Keratinocyte (primary cell): ENCODE measurements around the gene GALNS. TPM values are rescaled to one million over a fixed set of nuclear protein-coding genes. Genes with fewer than 3 reads are reported as not detected.

Source experiments
- DNase-seq: peaks from one replicate; pipeline ENCODE4 v3.0.0-alpha.2; 2011; ENCODE audit warnings: low read depth, missing footprints, low spot score
- FAIRE-seq: peaks from 2 replicates; lab custom pipeline; 2011; peaks lifted over from hg19 to GRCh38; lab: Jason Lieb, UNC
- H2AFZ ChIP-seq: 2 replicates; pipeline ENCODE4 v1.6.0; 2012; ENCODE audit warnings: low read length, control low read depth, inconsistent platforms; ENCODE audit not compliant: control insufficient read depth
- H3K27ac ChIP-seq: 2 replicates; pipeline ENCODE4 v1.5.1; 2011; ENCODE audit warnings: low read length; ENCODE audit not compliant: control insufficient read depth, insufficient read depth
- H3K27me3 ChIP-seq: 3 replicates; pipeline ENCODE4 v1.6.0; 2011; ENCODE audit warnings: low read length; ENCODE audit not compliant: control insufficient read depth, insufficient read depth; ENCODE audit errors: extremely low read depth
- H3K36me3 ChIP-seq, 2 experiments: 2 replicates in 1 of 2; 3 replicates in 1 of 2; pipeline ENCODE4 v1.5.1; 2011; ENCODE audit warnings: low read length in 2 of 2, mild to moderate bottlenecking in 1 of 2; ENCODE audit not compliant: control insufficient read depth in 2 of 2, insufficient read depth in 2 of 2; ENCODE audit errors: extremely low read depth in 1 of 2
- H3K4me1 ChIP-seq: 3 replicates; pipeline ENCODE4 v1.5.1; 2011; ENCODE audit warnings: low read length; ENCODE audit not compliant: control insufficient read depth, insufficient read depth; ENCODE audit errors: extremely low read depth
- H3K4me2 ChIP-seq: 3 replicates; pipeline ENCODE4 v1.6.0; 2011; ENCODE audit warnings: low read depth, low read length; ENCODE audit not compliant: control insufficient read depth, insufficient read depth; ENCODE audit errors: extremely low read depth
- H3K4me3 ChIP-seq, 3 experiments: fragments of 200-600 bp in 1 of 3; sonication (generic) in 1 of 3; 2 replicates in 2 of 3; 3 replicates in 1 of 3; pipeline ENCODE4 v1.5.1; 2011 to 2016; ENCODE audit warnings: low read length in 3 of 3, mild to moderate bottlenecking in 3 of 3, control low read depth in 2 of 3, inconsistent platforms in 1 of 3, low read depth in 1 of 3, mixed read lengths in 1 of 3, mixed run types in 1 of 3, moderate library complexity in 1 of 3; ENCODE audit not compliant: control insufficient read depth in 2 of 3, insufficient read depth in 2 of 3; ENCODE audit errors: extremely low read depth in 1 of 3
- H3K79me2 ChIP-seq: 2 replicates; pipeline ENCODE4 v1.6.0; 2012; ENCODE audit warnings: low read length; ENCODE audit not compliant: control insufficient read depth, insufficient read depth
- H3K9ac ChIP-seq: 3 replicates; pipeline ENCODE4 v1.6.0; 2011; ENCODE audit warnings: low read length; ENCODE audit not compliant: control insufficient read depth, insufficient read depth; ENCODE audit errors: extremely low read depth
- H3K9me1 ChIP-seq: 3 replicates; pipeline ENCODE4 v1.6.0; 2011; ENCODE audit warnings: low read length; ENCODE audit not compliant: control insufficient read depth, insufficient read depth; ENCODE audit errors: extremely low read depth
- H3K9me3 ChIP-seq: 2 replicates; pipeline ENCODE4 v1.5.1; 2012; ENCODE audit warnings: low read depth, low read length; ENCODE audit not compliant: control insufficient read depth
- H4K20me1 ChIP-seq: 3 replicates; pipeline ENCODE4 v1.6.0; 2011; ENCODE audit warnings: low read length; ENCODE audit not compliant: control insufficient read depth, insufficient read depth; ENCODE audit errors: extremely low read depth
- EZH2 ChIP-seq: IDR thresholded peaks from one replicate; pipeline ENCODE4 v1.6.1; 2012; ENCODE audit warnings: inconsistent platforms, mild to moderate bottlenecking, low read length, moderate library complexity
- dilution Hi-C: fragments of 300-500 bp; cut with MboI; formaldehyde crosslinking; loops from one replicate; pipeline ENCODE4 v1.7.0; 2020; ENCODE audit warnings: low sequenced_read_pairs; ENCODE audit not compliant: extremely low pct_ligation_motif_present
- polyA plus RNA-seq, 5 experiments: library from polyadenylated mRNA; depleted of rRNA in 3 of 5; stranded (reverse) in 3 of 5; stranded (forward) in 1 of 5; unstranded in 1 of 5; fragments of >200 nt; gene quantifications; 1 replicate in 1 of 5; 2 replicates in 3 of 5; 3 replicates in 1 of 5; pipeline versions ENCODE4 v1.2.1 to v1.2.3, GENCODE V29; 2011 to 2012; ENCODE audit warnings: missing spikeins in 2 of 5, low read depth in 1 of 5, low replicate concordance in 1 of 5
- TF ChIP-seq, protein P1 (sequence below), 3 experiments: IDR thresholded peaks in 1 of 3; conservative IDR thresholded peaks in 1 of 3; optimal IDR thresholded peaks in 1 of 3; 2 replicates in 2 of 3; 3 replicates in 1 of 3; pipeline versions ENCODE3 to v1.5.1; 2011; ENCODE audit warnings: low read length in 3 of 3, mild to moderate bottlenecking in 3 of 3, moderate library complexity in 2 of 3, control low read depth in 1 of 3, inconsistent platforms in 1 of 3; ENCODE audit not compliant: insufficient read depth in 2 of 3; ENCODE audit errors: extremely low read depth in 1 of 3

GALNS gene
- polyA plus RNA-seq, 1 donor (not counting 4 experiments of a cell fraction or from before 2014, with no cell fraction given): 8.3 TPM

DNA sequence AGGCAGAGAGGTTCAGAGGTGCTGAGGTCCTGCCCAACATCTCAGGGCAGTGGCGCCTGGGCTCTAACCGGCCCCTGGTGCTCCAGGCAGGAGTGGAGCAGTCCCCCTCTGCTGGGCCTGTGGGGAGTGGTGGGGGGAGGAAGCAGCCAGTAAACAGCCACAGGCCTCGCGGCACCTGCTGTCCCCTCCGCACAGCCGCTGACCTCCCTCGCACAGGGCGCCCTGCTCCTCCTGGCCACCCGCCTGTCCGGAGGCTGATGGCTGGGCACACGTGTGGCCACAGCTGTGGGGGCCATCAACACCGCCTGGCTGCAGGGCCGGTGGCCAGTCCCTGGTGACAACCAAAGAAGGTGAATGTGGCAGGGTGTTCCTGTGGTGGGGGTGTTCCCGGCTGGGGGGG lies 46.5 kb upstream of the GALNS start:
- no peaks in the 10 kb centered on the region for H3K9me1 ChIP-seq
- H4K20me1 ChIP-seq: no peaks in the 10 kb centered on the region
- TF ChIP-seq, protein P1, sequence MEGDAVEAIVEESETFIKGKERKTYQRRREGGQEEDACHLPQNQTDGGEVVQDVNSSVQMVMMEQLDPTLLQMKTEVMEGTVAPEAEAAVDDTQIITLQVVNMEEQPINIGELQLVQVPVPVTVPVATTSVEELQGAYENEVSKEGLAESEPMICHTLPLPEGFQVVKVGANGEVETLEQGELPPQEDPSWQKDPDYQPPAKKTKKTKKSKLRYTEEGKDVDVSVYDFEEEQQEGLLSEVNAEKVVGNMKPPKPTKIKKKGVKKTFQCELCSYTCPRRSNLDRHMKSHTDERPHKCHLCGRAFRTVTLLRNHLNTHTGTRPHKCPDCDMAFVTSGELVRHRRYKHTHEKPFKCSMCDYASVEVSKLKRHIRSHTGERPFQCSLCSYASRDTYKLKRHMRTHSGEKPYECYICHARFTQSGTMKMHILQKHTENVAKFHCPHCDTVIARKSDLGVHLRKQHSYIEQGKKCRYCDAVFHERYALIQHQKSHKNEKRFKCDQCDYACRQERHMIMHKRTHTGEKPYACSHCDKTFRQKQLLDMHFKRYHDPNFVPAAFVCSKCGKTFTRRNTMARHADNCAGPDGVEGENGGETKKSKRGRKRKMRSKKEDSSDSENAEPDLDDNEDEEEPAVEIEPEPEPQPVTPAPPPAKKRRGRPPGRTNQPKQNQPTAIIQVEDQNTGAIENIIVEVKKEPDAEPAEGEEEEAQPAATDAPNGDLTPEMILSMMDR (optimal IDR thresholded peaks at IDR 0.05 in 1 of 3, IDR thresholded peaks at IDR 0.05 in 1 of 3, conservative IDR thresholded peaks at IDR 0.05 in 1 of 3; ENCODE audit: extremely low read depth in 1 of 3, insufficient read depth in 2 of 3, low read length in 3 of 3): no peak
- TF ChIP-seq EZH2: no peak
- H3K9ac ChIP-seq: no peak overlapping the region
- H2AFZ ChIP-seq: no peak overlapping the region
- no peak overlapping the region for H3K4me2 ChIP-seq
- dilution Hi-C loops: no loop called here
- H3K79me2 ChIP-seq: no peaks in the 10 kb centered on the region
- H3K9me3 ChIP-seq: no peaks in the 10 kb centered on the region
- no peak overlapping the region for H3K27ac ChIP-seq
- no peak for DNase-seq
- H3K27me3 ChIP-seq: peaks cover 36% of the 10 kb centered on the region
- H3K4me1 ChIP-seq: peaks cover 15% of the 10 kb centered on the region
- no peak overlapping the region for H3K4me3 ChIP-seq
- no peaks in the 10 kb centered on the region for H3K36me3 ChIP-seq
- no peak for FAIRE-seq

DNA sequence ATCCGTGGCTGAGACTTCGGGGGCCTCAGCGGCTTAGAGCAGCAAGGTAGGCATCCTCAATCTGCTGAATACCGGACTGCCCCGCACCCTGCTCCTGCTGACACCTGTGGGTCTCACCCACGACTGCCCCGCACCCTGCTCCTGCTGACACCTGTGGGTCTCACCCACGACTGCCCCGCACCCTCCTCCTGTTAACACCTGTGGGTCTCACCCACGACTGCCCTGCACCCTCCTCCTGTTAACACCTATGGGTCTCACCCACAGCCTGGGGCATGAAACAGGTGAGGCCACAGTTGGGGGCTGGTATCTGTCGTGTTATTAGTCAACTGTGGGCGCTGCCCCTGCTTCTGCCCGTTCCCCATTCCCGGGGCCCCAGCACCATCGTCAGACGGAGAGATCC lies 46.0 kb upstream of the GALNS start:
- Histone ChIP-seq H3K4me2 (no peak overlapping the region), H3K4me1 (peaks cover 14% of the 10 kb centered on the region), H2AFZ (no peak overlapping the region), H4K20me1 (no peaks in the 10 kb centered on the region), H3K27ac (no peak overlapping the region), H3K27me3 (peaks cover 38% of the 10 kb centered on the region), H3K9ac (no peak overlapping the region), H3K79me2 (no peaks in the 10 kb centered on the region), H3K36me3 (no peaks in the 10 kb centered on the region), H3K4me3 (no peak overlapping the region), H3K9me1 (no peaks in the 10 kb centered on the region), H3K9me3 (no peaks in the 10 kb centered on the region)
- DNase-seq: no peak
- no peak for FAIRE-seq
- dilution Hi-C loops: no loop called here
- TF ChIP-seq, protein P1 (optimal IDR thresholded peaks at IDR 0.05 in 1 of 3, IDR thresholded peaks at IDR 0.05 in 1 of 3, conservative IDR thresholded peaks at IDR 0.05 in 1 of 3; ENCODE audit: extremely low read depth in 1 of 3, insufficient read depth in 2 of 3, low read length in 3 of 3): no peak
- TF ChIP-seq EZH2: no peak
